GM12878 (cell line): ENCODE results near the gene SPPL2B. TPM values are rescaled to one million over a fixed set of nuclear protein-coding genes. Genes with fewer than 3 reads are reported as not detected.

Experiments used
- CREB1 ChIP-seq: IDR thresholded peaks from 2 replicates; pipeline ENCODE4 v1.6.1; 2012; ENCODE audit warnings: low read depth, mild to moderate bottlenecking, inconsistent platforms
- NFYB ChIP-seq: IDR thresholded peaks from 2 replicates; pipeline ENCODE4 v1.6.1; 2011; ENCODE audit warnings: low read depth, mild to moderate bottlenecking, low read length, improper control_type of control experiment, moderate library complexity; ENCODE audit not compliant: insufficient read depth
- POLR2AphosphoS2 ChIP-seq: IDR thresholded peaks from 2 replicates; pipeline ENCODE4 v1.6.1; 2011; ENCODE audit warnings: low read depth, mild to moderate bottlenecking, low read length, improper control_type of control experiment, moderate library complexity
- STAT3 ChIP-seq: IDR thresholded peaks from 2 replicates; pipeline ENCODE4 v1.6.1; 2011; ENCODE audit warnings: low read depth, low read length, improper control_type of control experiment
- ZBTB11 ChIP-seq: fragments of 450-650 bp; formaldehyde crosslinking; IDR thresholded peaks from 2 replicates; pipeline ENCODE4 v1.5.0; 2022; ENCODE audit warnings: mild to moderate bottlenecking, missing genetic modification characterization
- polyA plus RNA-seq, 11 experiments: library from polyadenylated mRNA; depleted of rRNA in 4 of 11; unstranded in 6 of 11; stranded (reverse) in 5 of 11; fragments of >200 nt; fragmentation: Nextera tagmentation in 4 of 11; fragmentation: Illumina TruSeq in 1 of 11; extraction: Ambion mirVana in 4 of 11; extraction: Trizol in 1 of 11; gene quantifications; 1 replicate in 1 of 11; 2 replicates in 10 of 11; pipeline versions ENCODE4 v1.2.1 to v1.2.3, GENCODE V29; 2011 to 2016; ENCODE audit warnings: inconsistent platforms in 2 of 11, missing spikeins in 2 of 11, low read depth in 1 of 11
- total RNA-seq, 4 experiments: library from RNA; depleted of rRNA in 3 of 4; stranded (reverse); fragments of >200 nt in 3 of 4; fragmentation: Illumina TruSeq in 1 of 4; extraction: Trizol in 1 of 4; gene quantifications; 2 replicates each; pipeline versions ENCODE4 v1.2.1 to v1.2.3, GENCODE V29; 2013 to 2021
- TF ChIP-seq, protein P1 (sequence below): IDR thresholded peaks from 2 replicates; pipeline ENCODE4 v1.6.1; 2011; ENCODE audit warnings: mild to moderate bottlenecking, low read depth, low read length, moderate library complexity; ENCODE audit not compliant: insufficient replicate concordance

The SPPL2B gene
- total and polyA plus RNA-seq, 10 of the 15 experiments (the other 5 are each of a cell fraction or from before 2014, with no cell fraction given) = 0.29 to 56.5 (median 18.3) TPM

- TF ChIP-seq ZBTB11 (no peak), STAT3 (no peak), CREB1 (no peak), NFYB (peak; percentile 59), POLR2AphosphoS2 (no peak)
- TF ChIP-seq, protein P1, sequence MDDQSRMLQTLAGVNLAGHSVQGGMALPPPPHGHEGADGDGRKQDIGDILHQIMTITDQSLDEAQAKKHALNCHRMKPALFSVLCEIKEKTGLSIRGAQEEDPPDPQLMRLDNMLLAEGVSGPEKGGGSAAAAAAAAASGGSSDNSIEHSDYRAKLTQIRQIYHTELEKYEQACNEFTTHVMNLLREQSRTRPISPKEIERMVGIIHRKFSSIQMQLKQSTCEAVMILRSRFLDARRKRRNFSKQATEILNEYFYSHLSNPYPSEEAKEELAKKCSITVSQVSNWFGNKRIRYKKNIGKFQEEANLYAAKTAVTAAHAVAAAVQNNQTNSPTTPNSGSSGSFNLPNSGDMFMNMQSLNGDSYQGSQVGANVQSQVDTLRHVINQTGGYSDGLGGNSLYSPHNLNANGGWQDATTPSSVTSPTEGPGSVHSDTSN = peak; percentile 56
Observed at GRCh38 chr19:2375353-2376121, 47.1 kb downstream of the SPPL2B start (continued).
